HFF-Myc (cell line): ENCODE results near the gene BOD1L1.
"Not testable (repeated sequence)": the region's sequence is repeated elsewhere in the genome, so short reads cannot be mapped to it uniquely, and the experiment has no call there.

Source experiments
- DNase-seq: peaks from one replicate; pipeline ENCODE4 v3.0.0-alpha.2; 2011; ENCODE audit warnings: low read depth; ENCODE audit errors: extremely low read depth
- H3K4me3 ChIP-seq: replicated peaks from 2 replicates; pipeline ENCODE4 v1.5.1; 2011; ENCODE audit warnings: low read depth, mild to moderate bottlenecking, control low read depth, low read length
- CTCF ChIP-seq: IDR thresholded peaks from 2 replicates; pipeline ENCODE4 v1.5.1; 2012; ENCODE audit warnings: mild to moderate bottlenecking, low read depth, low read length, control low read depth; ENCODE audit errors: missing control alignments

Gene BOD1L1

DNA sequence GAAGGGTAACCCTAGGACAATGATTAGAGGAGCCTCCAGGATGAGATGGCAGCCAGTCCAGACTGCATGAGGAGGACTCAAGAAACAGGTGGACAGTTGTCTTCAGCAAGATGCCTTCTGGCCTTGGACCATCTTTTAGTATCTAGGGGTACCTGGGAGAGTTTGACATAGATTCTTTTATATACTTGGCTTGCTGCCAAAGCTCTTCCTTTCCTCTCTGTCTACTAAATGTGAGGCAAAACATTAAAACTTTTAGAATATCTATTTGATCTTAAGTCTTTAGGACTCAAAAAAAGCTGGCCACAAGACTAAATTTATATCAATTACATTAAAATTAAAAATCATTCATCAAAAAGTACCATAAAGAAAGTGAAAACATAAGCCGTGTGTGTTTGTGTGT lies 64.6 kb downstream of the BOD1L1 start:
- no peak for DNase-seq
- no peak overlapping the region for H3K4me3 ChIP-seq
- TF ChIP-seq CTCF = no peak

GRCh38 chr4:13561673-13562072 lies 65.9 kb downstream of the BOD1L1 start:
- DNase-seq = no peak
- TF ChIP-seq CTCF = no peak
- no peak overlapping the region for H3K4me3 ChIP-seq

- H3K4me3 ChIP-seq, DNase-seq: not testable (repeated sequence)
Measured at GRCh38 chr4:13560111-13560510, 67.4 kb downstream of the BOD1L1 start.

DNA sequence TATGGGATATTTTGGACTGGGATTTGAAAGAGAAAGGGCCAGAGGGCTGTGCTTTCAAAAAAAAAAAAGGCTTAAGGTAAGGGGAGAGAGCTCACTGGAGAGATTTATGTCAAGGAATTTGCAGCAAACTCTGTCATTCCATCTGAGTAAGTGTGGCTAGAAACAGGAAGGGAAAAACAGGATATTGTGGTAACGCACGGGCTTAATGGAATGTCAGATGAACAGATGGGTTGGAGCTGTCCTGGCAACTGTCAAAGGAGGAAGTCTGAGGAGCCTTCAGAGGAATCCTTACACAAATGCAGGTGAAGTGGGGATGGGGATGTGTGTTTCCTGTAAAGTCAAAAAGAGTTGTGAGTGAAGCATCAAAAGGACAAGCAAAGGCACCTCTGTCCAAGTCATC lies 68.1 kb downstream of the BOD1L1 start:
- no peak overlapping the region for H3K4me3 ChIP-seq
- peak; percentile 89 for DNase-seq
- TF ChIP-seq CTCF = no peak

DNA sequence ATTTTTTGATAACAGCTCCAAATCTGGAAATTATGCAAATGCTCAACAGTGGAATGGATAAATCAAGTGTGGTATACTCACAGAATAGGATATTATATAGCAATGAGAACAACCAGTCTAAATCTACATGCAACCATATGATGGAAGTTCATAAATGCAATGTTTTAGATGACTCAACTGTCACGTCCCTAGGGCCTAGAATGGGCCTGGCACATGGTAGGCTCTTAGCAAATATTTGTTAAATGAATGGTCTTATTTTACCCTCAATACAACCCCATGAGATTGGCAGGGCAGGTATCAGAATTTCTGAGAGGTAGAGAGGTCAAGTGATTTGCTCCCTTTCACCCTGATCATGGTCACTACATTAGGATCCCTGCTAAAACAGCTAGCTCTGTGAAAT lies 68.6 kb downstream of the BOD1L1 start:
- no peak overlapping the region for H3K4me3 ChIP-seq
- no peak for DNase-seq
- TF ChIP-seq CTCF = no peak

GRCh38 chr4:13555325-13555724 lies 72.2 kb downstream of the BOD1L1 start:
- DNase-seq = no peak
- H3K4me3 ChIP-seq = no peak overlapping the region
- no peak for TF ChIP-seq CTCF

DNA sequence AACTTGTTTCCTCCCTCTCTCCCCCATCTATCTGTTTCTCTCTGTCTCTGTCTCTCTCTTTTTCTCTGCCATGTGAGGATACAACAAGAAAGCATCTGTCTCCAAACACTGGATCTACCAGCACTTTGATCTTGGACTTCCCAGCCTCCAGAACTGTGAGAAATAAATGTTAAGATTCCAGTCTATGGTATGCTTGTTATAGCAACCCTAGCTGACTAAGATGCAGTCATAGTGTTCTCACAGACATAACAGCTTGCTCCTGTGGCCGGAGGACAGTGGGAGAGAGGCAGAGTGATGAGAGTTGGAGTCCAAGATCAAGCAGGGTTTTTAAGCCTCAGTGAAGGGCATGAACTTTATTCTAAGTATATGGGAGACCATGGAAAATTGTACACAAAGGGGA lies 74.4 kb downstream of the BOD1L1 start:
- TF ChIP-seq CTCF = no peak
- DNase-seq = no peak
- H3K4me3 ChIP-seq = no peak overlapping the region

- peak; percentile 59 for DNase-seq
- TF ChIP-seq CTCF = peak; percentile 88
- peak overlapping the region; percentile 45 for H3K4me3 ChIP-seq
Measured at GRCh38 chr4:13548984-13549546, 78.5 kb downstream of the BOD1L1 start.
